ENCODE results near the gene LYRM4.

The LYRM4 gene

DNA sequence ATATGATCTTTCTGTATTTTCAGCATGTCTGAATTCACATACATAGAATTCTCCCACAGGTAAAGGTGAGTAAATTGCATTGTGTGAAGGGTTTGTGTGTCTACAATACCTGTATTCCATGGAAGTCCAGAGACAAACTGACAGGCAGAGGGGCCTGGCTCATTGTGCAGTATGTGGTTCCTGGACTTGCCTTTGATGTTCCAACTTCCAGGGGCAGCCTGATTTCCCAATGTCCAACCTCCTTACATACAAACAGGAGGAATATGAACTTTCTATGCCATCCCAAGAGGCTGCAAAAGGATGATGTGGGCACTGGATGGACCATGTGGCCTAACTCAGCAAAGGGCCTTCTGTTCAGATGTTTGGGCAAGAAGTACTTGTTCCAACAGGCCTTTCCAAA is 58.5 kb downstream of the LYRM4 start:
- Histone ChIP-seq H3K4me1 (ENCODE audit: insufficient read depth, poor library complexity, severe bottlenecking) (peaks cover 7% of the 10 kb centered on the region), H3K36me3 (ENCODE audit: low read depth) (no peaks in the 10 kb centered on the region), H3K27me3 (ENCODE audit: insufficient read depth, poor library complexity, severe bottlenecking) (no peaks in the 10 kb centered on the region), H3K27ac (ENCODE audit: poor library complexity, severe bottlenecking) (no peak overlapping the region), H3K4me3 (ENCODE audit: severe bottlenecking) (no peak overlapping the region), H3K9me3 (ENCODE audit: severe bottlenecking) (no peaks in the 10 kb centered on the region)
- TF ChIP-seq, protein P1, sequence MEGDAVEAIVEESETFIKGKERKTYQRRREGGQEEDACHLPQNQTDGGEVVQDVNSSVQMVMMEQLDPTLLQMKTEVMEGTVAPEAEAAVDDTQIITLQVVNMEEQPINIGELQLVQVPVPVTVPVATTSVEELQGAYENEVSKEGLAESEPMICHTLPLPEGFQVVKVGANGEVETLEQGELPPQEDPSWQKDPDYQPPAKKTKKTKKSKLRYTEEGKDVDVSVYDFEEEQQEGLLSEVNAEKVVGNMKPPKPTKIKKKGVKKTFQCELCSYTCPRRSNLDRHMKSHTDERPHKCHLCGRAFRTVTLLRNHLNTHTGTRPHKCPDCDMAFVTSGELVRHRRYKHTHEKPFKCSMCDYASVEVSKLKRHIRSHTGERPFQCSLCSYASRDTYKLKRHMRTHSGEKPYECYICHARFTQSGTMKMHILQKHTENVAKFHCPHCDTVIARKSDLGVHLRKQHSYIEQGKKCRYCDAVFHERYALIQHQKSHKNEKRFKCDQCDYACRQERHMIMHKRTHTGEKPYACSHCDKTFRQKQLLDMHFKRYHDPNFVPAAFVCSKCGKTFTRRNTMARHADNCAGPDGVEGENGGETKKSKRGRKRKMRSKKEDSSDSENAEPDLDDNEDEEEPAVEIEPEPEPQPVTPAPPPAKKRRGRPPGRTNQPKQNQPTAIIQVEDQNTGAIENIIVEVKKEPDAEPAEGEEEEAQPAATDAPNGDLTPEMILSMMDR (IDR thresholded peaks at IDR 0.05; ENCODE audit: poor library complexity, severe bottlenecking), result no peak
- no peak for ATAC-seq (ENCODE audit: low read depth)
- DNase-seq (ENCODE audit: low spot score), result no peak

DNA sequence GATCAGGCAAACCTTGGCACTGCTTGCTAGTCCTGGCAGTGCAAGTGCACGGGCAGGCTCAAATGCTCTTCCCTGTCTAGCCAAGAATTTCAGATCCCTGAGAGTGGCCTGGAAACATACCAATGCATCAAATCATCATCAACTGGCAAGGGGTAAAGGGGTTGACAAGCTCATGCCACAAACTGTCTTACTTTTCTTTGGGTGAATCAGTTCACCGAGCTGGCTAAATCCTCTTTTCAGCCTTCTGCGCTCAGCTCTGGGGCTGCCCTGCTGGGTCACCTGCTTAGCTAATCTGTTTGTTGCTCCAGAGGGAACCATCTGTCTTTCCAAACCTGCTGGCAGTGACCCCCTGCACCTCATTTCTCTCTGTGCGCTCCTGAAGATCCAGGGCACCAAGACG is 59.5 kb downstream of the LYRM4 start:
- no peak overlapping the region for H3K4me3 ChIP-seq (ENCODE audit: severe bottlenecking)
- no peak for DNase-seq (ENCODE audit: low spot score)
- H3K36me3 ChIP-seq (ENCODE audit: low read depth), result no peaks in the 10 kb centered on the region
- no peak overlapping the region for H3K27ac ChIP-seq (ENCODE audit: poor library complexity, severe bottlenecking)
- no peaks in the 10 kb centered on the region for H3K27me3 ChIP-seq (ENCODE audit: insufficient read depth, poor library complexity, severe bottlenecking)
- H3K4me1 ChIP-seq (ENCODE audit: insufficient read depth, poor library complexity, severe bottlenecking), result peaks cover 7% of the 10 kb centered on the region
- TF ChIP-seq, protein P1 (IDR thresholded peaks at IDR 0.05; ENCODE audit: poor library complexity, severe bottlenecking), result no peak
- no peaks in the 10 kb centered on the region for H3K9me3 ChIP-seq (ENCODE audit: severe bottlenecking)
- no peak for ATAC-seq (ENCODE audit: low read depth)

DNA sequence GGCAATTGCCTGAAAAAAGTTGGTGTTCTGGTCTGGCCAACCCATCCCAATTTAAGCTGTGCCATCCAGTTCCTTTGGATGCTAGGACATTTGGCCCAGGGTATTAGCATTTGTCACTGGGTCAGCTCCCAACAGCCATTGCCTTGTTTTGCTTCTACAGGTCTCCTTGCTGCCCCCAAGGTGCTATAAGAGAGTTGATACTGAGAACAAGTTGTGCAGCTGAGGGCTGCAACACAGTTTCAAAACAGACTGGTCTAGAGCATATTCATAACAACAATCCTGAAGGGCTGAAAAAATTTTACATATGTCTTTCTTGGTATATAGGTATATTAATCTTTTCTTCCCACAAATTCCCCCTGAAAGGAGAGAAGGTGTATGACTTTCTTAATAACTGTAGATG is 61.0 kb downstream of the LYRM4 start:
- TF ChIP-seq, protein P1 (IDR thresholded peaks at IDR 0.05; ENCODE audit: poor library complexity, severe bottlenecking), result no peak
- Histone ChIP-seq H3K27me3 (ENCODE audit: insufficient read depth, poor library complexity, severe bottlenecking) (no peaks in the 10 kb centered on the region), H3K9me3 (ENCODE audit: severe bottlenecking) (no peaks in the 10 kb centered on the region), H3K27ac (ENCODE audit: poor library complexity, severe bottlenecking) (no peak overlapping the region), H3K4me3 (ENCODE audit: severe bottlenecking) (no peak overlapping the region), H3K4me1 (ENCODE audit: insufficient read depth, poor library complexity, severe bottlenecking) (no peaks in the 10 kb centered on the region), H3K36me3 (ENCODE audit: low read depth) (no peaks in the 10 kb centered on the region)
- ATAC-seq (ENCODE audit: low read depth) (no peak), DNase-seq (ENCODE audit: low spot score) (no peak)

GRCh38 chr6:5199283-5199682 is 61.5 kb downstream of the LYRM4 start:
- H3K9me3 ChIP-seq (ENCODE audit: severe bottlenecking), result no peaks in the 10 kb centered on the region
- no peaks in the 10 kb centered on the region for H3K4me1 ChIP-seq (ENCODE audit: insufficient read depth, poor library complexity, severe bottlenecking)
- TF ChIP-seq, protein P1 (IDR thresholded peaks at IDR 0.05; ENCODE audit: poor library complexity, severe bottlenecking), result no peak
- ATAC-seq (ENCODE audit: low read depth), result no peak
- H3K27me3 ChIP-seq (ENCODE audit: insufficient read depth, poor library complexity, severe bottlenecking), result no peaks in the 10 kb centered on the region
- DNase-seq (ENCODE audit: low spot score), result no peak
- H3K36me3 ChIP-seq (ENCODE audit: low read depth), result no peaks in the 10 kb centered on the region
- H3K27ac ChIP-seq (ENCODE audit: poor library complexity, severe bottlenecking), result no peak overlapping the region
- H3K4me3 ChIP-seq (ENCODE audit: severe bottlenecking), result no peak overlapping the region

DNA sequence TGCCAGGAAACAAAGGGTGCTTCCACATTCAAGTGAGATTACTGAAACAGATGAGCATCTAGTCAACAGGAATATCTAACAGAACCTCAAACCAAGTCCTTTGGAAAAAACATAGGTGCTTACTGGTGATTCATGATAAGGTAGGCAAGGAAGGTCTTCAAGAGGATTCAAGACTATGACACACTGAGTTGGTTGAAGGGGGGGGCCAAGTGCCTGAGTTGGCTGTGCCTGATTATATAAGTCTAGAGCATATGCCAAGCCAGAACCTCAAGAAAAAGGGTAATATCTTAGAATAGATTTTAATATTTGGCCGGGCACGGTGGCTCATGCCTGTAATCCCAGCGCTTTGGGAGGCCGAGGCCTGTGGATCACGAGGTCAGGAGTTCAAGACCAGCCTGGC is 63.7 kb downstream of the LYRM4 start:
- Histone ChIP-seq H3K9me3 (ENCODE audit: severe bottlenecking) (no peaks in the 10 kb centered on the region), H3K36me3 (ENCODE audit: low read depth) (no peaks in the 10 kb centered on the region), H3K27me3 (ENCODE audit: insufficient read depth, poor library complexity, severe bottlenecking) (no peaks in the 10 kb centered on the region), H3K4me3 (ENCODE audit: severe bottlenecking) (no peak overlapping the region), H3K27ac (ENCODE audit: poor library complexity, severe bottlenecking) (no peak overlapping the region), H3K4me1 (ENCODE audit: insufficient read depth, poor library complexity, severe bottlenecking) (no peaks in the 10 kb centered on the region)
- no peak for DNase-seq (ENCODE audit: low spot score)
- TF ChIP-seq, protein P1 (IDR thresholded peaks at IDR 0.05; ENCODE audit: poor library complexity, severe bottlenecking), result no peak
- no peak for ATAC-seq (ENCODE audit: low read depth)

Measured in RWPE2 (cell line).